ENCODE measurements around the gene GPR152. TPM values are rescaled to one million over a fixed set of nuclear protein-coding genes. Genes with fewer than 3 reads are reported as not detected.

The GPR152 gene
- total RNA-seq, 2 donors from 2014 or later, result not detected

DNA sequence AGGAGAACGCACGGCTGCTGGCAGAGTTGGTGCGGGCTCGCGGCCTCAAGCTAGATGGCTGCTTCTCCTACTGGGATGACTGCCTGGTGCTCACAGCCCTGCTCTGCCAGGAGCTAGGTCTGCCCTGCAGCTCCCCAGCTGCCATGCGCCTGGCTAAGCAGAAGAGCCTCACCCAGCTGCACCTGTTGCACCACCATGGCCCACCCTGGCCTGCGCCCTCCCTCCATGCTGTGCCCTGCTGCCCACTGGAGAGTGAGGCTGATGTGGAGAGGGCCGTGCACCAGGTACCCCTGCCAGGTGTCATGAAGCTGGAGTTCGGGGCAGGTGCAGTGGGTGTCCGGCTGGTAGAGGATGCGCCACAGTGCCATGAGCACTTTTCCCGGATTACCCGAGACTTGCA, 29.1 kb downstream of the GPR152 start:
- ATAC-seq, result no peak
- Histone ChIP-seq H3K27me3 (no peaks in the 10 kb centered on the region), H3K4me1 (peaks cover 33% of the 10 kb centered on the region), H3K36me3 (replicated peaks in 1 of 2; ENCODE audit: insufficient read depth in 1 of 2, low read depth in 2 of 2) (no peaks in the 10 kb centered on the region), H3K4me3 (no peak overlapping the region), H3K27ac (no peak overlapping the region), H3K9me3 (no peaks in the 10 kb centered on the region)
- WGBS, 2 donors, result 94% methylated on average over 5 to 13 of the region's 13 CpGs
- intact Hi-C loops (cut with DNase I), result no loop called here
- TF ChIP-seq, protein P1, sequence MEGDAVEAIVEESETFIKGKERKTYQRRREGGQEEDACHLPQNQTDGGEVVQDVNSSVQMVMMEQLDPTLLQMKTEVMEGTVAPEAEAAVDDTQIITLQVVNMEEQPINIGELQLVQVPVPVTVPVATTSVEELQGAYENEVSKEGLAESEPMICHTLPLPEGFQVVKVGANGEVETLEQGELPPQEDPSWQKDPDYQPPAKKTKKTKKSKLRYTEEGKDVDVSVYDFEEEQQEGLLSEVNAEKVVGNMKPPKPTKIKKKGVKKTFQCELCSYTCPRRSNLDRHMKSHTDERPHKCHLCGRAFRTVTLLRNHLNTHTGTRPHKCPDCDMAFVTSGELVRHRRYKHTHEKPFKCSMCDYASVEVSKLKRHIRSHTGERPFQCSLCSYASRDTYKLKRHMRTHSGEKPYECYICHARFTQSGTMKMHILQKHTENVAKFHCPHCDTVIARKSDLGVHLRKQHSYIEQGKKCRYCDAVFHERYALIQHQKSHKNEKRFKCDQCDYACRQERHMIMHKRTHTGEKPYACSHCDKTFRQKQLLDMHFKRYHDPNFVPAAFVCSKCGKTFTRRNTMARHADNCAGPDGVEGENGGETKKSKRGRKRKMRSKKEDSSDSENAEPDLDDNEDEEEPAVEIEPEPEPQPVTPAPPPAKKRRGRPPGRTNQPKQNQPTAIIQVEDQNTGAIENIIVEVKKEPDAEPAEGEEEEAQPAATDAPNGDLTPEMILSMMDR (IDR thresholded peaks at IDR 0.05), result no peak
- TF ChIP-seq POLR2A (IDR thresholded peaks at IDR 0.05), result no peak
- DNase-seq, result no peak

DNA sequence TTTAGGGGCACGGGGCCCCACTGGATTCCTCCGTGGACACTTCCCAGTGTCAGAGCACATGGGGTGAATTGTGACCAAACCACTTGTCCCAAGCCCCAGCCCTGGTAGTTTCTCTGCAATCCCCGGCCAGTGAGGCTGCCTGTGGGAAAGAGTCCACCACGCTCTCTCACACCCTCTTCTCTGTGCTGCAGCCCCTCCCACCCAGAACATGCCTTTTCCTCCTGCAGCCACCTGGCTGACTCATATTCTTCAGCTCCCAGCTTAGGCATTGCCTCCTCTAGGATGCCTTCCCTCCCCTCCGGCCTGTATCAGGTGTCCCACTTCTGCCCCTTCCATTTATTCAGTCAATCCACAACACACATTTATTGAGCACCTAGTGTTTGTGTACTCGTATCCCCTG, 29.6 kb downstream of the GPR152 start:
- no peak for TF ChIP-seq POLR2A (IDR thresholded peaks at IDR 0.05)
- TF ChIP-seq, protein P1 (IDR thresholded peaks at IDR 0.05), result no peak
- Histone ChIP-seq H3K4me1 (peaks cover 38% of the 10 kb centered on the region), H3K9me3 (no peaks in the 10 kb centered on the region), H3K36me3 (replicated peaks in 1 of 2; ENCODE audit: insufficient read depth in 1 of 2, low read depth in 2 of 2) (no peaks in the 10 kb centered on the region), H3K27ac (no peak overlapping the region), H3K4me3 (no peak overlapping the region), H3K27me3 (no peaks in the 10 kb centered on the region)
- DNase-seq (no peak), ATAC-seq (no peak)
- WGBS, 2 donors, result 75% methylated on average over 6 of the region's 6 CpGs
- intact Hi-C loops (cut with DNase I), result no loop called here

DNA sequence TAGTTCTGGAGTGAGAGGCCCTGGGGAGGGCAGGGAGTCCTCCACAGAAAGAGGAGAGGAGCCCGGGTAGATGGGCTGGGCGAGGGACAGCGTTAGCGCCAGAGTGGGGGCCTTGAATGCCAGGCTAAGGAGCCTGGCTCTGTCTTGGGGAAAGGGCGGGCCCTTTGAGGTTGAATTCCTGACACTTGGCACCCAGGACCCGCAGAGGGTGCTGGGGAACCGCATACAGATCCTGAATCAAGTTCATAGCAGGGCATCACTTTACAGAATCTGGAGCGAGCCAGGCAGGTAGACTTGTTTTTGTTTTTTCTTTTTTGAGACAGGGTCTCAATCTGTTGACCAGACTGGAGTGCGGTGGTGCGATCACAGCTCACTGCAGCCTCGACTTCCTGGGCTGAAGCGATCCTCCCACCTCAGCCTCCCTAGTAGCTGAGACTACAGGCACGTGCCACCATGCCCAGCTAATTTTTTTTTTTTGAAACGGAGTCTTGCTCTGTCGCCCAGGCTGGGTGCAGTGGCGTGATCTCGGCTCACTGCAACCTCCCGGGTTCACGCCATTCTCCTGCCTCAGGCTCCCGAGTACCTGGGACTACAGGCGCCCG, 31.0 kb downstream of the GPR152 start:
- no peak overlapping the region for H3K4me3 ChIP-seq
- TF ChIP-seq, protein P1 (IDR thresholded peaks at IDR 0.05), result no peak
- peak in 2 of 3 donors; percentile 70 for TF ChIP-seq POLR2A (IDR thresholded peaks at IDR 0.05)
- H3K27ac ChIP-seq, result peak overlapping the region; percentile 52 to 98 (median 89)
- WGBS, 2 donors, result 67 to 74% methylated on average over 21 to 22 of the region's 22 CpGs
- DNase-seq (no peak), ATAC-seq (peak; percentile 7)
- no peaks in the 10 kb centered on the region for H3K36me3 ChIP-seq (replicated peaks in 1 of 2; ENCODE audit: insufficient read depth in 1 of 2, low read depth in 2 of 2)
- intact Hi-C loops (cut with DNase I), result no loop called here
- H3K27me3 ChIP-seq, result no peaks in the 10 kb centered on the region
- no peaks in the 10 kb centered on the region for H3K9me3 ChIP-seq
- H3K4me1 ChIP-seq, result peaks cover 43% of the 10 kb centered on the region

DNA sequence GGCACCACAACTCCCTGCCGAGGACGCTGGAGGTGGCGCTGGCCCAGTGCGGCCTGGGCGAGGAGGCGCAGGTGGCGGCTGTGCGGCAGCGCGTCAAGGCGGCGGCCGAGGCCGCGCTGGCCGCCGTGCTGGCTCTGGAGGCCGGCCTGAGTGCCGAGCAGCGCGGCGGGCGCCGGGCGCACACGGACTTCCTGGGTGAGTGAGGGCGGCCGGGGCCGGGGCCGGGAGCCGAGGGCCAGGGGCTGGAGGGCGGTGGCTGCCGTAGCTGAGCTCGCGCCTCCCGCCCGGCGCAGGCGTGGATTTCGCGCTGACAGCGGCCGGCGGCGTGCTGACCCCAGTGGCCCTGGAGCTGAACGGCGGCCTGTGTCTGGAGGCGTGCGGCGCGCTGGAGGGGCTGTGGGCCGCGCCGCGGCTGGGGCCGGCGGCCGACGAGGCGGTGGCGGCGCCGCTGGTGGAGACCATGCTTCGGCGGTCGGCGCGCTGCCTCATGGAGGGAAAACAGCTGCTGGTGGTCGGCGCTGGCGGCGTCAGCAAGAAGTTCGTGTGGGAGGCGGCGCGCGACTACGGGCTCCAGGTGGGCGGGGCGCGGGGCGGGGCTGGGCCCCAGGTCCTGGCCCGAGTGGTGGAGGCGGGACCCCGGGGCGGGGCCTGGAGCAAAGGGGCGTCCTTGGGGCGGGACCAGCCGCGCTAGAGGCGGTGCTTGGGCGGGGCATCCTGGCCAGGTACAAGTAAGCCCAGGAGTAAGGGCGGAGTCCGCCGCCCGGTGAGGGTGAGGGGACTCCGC, 31.7 kb downstream of the GPR152 start:
- peak; percentile 97 to 99 (median 99) for DNase-seq
- TF ChIP-seq, protein P1 (IDR thresholded peaks at IDR 0.05), result no peak
- TF ChIP-seq POLR2A (IDR thresholded peaks at IDR 0.05), result peak in 1 of 3 donors; percentile 81
- Histone ChIP-seq H3K27ac (peak overlapping the region; percentile 81 to 98 (median 96)), H3K36me3 (replicated peaks in 1 of 2; ENCODE audit: insufficient read depth in 1 of 2, low read depth in 2 of 2) (no peaks in the 10 kb centered on the region), H3K4me1 (peaks cover 50% of the 10 kb centered on the region), H3K4me3 (peak overlapping the region in 1 of 2 donors; percentile 8), H3K9me3 (no peaks in the 10 kb centered on the region), H3K27me3 (no peaks in the 10 kb centered on the region)
- ATAC-seq, result peak; percentile 95
- intact Hi-C loops (cut with DNase I), result no loop called here
- WGBS, 2 donors, result 0% methylated on average over 2 to 93 of the region's 97 CpGs
